Body of pancreas (tissue), 4 donors: ENCODE measurements around the gene ENTR1. TPM values are rescaled to one million over a fixed set of nuclear protein-coding genes. Genes with fewer than 3 reads are reported as not detected.

Source experiments
- ATAC-seq: fragments of 150-250 bp; one replicate; pipeline ENCODE4 v1.9.1; 2016
- DNase-seq, 4 donors: peaks; one replicate each; pipeline ENCODE4 v3.0.0-alpha.2; 2019
- H3K27ac ChIP-seq, 4 donors: fragments of 200-600 bp; sonication (generic); 1 replicate in 3 of 4; 2 replicates in 1 of 4; pipeline versions ENCODE4 v1.5.1 to v1.6.1; 2016 to 2019; ENCODE audit warnings: mild to moderate bottlenecking in 1 of 4, mixed read lengths in 1 of 4, moderate library complexity in 1 of 4
- H3K27me3 ChIP-seq, 2 donors: fragments of 200-600 bp; sonication (generic); one replicate each; pipeline ENCODE4 v1.6.0; 2016; ENCODE audit warnings: mild to moderate bottlenecking in 1 of 2
- H3K36me3 ChIP-seq, 2 donors: fragments of 200-600 bp; sonication (generic); replicated peaks in 1 of 2; 2 replicates each; pipeline ENCODE4 v1.5.1; 2016; ENCODE audit warnings: low read depth in 2 of 2; ENCODE audit not compliant: insufficient read depth in 1 of 2
- H3K4me1 ChIP-seq: fragments of 200-600 bp; sonication (generic); one replicate; pipeline ENCODE4 v1.6.0; 2016
- H3K4me3 ChIP-seq, 2 donors: fragments of 200-600 bp; sonication (generic); 1 replicate in 1 of 2; 2 replicates in 1 of 2; pipeline ENCODE4 v1.5.1; 2016 to 2019
- H3K9me3 ChIP-seq, 3 donors: fragments of 200-600 bp; sonication (generic); 1 replicate in 2 of 3; 2 replicates in 1 of 3; pipeline ENCODE4 v1.5.1; 2016
- POLR2A ChIP-seq, 3 donors: fragments of 450-650 bp; IDR thresholded peaks; one replicate each; pipeline ENCODE4 v1.6.1; 2016; ENCODE audit warnings: antibody characterized with exemption in 3 of 3, mild to moderate bottlenecking in 2 of 3
- WGBS, 2 donors: methylation state at CpG; one replicate each; pipeline ENCODE4 v1.1.5; 2017; 5-methylcytosine and 5-hydroxymethylcytosine counted together
- intact Hi-C: fragments of 100-400 bp; cut with DNase I; formaldehyde crosslinking; loops from one replicate; pipeline ENCODE4 v1.15.1; 2023
- total RNA-seq, 2 donors: library from RNA; depleted of rRNA; stranded (reverse); fragments of >200 nt; gene quantifications; one replicate each; pipeline ENCODE4 v1.1.0, GENCODE V29; 2016
- TF ChIP-seq, protein P1 (sequence below), 7 experiments: fragments of 450-650 bp in 4 of 7; fragments of 200-600 bp in 3 of 7; sonication (generic) in 3 of 7; IDR thresholded peaks; one replicate each; pipeline ENCODE4 v1.5.1; 2016 to 2019; ENCODE audit warnings: antibody characterized with exemption in 7 of 7

ENTR1 gene
- total RNA-seq, 2 donors from 2014 or later, result 20.2 to 71.5 TPM

DNA sequence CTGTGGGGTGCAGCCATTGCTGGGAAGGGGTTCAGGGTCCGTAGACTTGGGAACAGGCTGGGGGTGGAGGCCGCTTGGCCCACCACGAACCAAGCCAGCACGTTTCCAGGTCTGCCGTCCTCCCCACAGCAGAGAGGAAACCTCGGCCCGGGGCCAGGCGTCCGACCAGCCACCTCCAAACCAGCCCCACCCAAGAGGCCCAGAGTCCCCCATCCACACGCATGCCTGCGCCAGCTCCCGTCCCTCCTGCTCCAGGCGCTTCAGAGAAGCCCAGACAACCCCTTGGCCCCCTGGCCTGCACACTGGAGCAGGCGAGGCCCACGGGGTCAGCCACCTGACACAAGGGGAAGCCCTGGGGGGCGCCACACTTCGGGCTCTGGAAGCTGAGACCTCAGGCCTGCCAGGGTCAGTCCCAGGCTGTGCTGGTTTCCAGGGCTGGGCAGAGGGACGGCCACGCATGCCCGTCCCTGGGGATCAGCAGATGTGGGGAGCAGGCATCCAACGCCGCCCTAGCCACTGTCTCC is 53.1 kb downstream of the ENTR1 start:
- TF ChIP-seq POLR2A (IDR thresholded peaks at IDR 0.05), result no peak
- TF ChIP-seq, protein P1, sequence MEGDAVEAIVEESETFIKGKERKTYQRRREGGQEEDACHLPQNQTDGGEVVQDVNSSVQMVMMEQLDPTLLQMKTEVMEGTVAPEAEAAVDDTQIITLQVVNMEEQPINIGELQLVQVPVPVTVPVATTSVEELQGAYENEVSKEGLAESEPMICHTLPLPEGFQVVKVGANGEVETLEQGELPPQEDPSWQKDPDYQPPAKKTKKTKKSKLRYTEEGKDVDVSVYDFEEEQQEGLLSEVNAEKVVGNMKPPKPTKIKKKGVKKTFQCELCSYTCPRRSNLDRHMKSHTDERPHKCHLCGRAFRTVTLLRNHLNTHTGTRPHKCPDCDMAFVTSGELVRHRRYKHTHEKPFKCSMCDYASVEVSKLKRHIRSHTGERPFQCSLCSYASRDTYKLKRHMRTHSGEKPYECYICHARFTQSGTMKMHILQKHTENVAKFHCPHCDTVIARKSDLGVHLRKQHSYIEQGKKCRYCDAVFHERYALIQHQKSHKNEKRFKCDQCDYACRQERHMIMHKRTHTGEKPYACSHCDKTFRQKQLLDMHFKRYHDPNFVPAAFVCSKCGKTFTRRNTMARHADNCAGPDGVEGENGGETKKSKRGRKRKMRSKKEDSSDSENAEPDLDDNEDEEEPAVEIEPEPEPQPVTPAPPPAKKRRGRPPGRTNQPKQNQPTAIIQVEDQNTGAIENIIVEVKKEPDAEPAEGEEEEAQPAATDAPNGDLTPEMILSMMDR (IDR thresholded peaks at IDR 0.05), result no peak
- Histone ChIP-seq H3K27ac (no peak overlapping the region), H3K27me3 (no peaks in the 10 kb centered on the region), H3K4me3 (no peak overlapping the region), H3K9me3 (no peaks in the 10 kb centered on the region), H3K36me3 (no peaks in the 10 kb centered on the region), H3K4me1 (peaks cover 11% of the 10 kb centered on the region)
- no peak for ATAC-seq
- intact Hi-C loops, result no loop called here
- no peak for DNase-seq
- 85 to 91% methylated on average over 16 to 17 of the region's 22 CpGs for WGBS, 2 donors

DNA sequence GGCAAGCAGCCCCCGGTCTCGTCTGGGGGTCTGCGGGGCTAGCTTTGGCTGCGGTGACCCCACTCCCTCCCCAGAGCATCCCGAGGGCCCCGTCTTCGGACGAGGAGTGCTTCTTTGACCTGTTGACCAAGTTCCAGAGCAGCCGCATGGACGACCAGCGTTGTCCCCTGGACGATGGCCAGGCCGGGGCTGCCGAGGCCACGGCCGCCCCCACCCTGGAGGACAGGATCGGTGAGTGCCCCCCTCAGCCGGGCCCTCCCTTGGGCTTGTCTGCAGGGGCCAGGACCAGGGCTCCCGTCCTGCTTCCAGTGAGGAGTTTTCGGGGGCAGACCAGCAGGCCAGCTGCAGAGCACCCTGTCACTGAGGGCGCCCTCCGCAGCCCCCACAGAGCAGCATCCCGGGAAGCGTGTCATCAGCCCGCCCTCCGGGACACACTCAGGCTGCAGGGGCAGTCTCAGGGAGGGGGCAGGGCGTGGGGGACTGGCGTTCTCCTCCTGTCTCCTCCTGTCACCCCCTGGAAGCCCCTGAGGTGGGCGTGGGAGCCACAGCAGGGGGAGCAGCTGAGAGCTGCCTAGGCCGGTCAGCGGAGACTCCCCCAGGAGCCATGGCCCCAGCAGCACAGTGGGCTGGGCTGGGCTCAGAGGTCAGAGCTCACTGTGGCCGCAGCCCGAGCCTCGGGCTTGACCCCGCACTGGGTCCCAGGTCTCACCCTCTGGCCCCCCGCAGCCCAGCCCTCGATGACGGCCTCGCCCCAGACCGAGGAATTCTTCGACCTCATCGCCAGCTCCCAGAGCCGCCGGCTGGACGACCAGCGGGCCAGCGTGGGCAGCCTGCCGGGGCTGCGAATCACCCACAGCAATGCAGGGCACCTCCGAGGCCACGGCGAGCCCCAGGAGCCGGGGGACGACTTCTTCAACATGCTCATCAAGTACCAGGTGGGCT is 54.5 kb downstream of the ENTR1 start:
- Histone ChIP-seq H3K36me3 (no peaks in the 10 kb centered on the region), H3K4me1 (peaks cover 5% of the 10 kb centered on the region), H3K27ac (no peak overlapping the region), H3K9me3 (no peaks in the 10 kb centered on the region), H3K4me3 (no peak overlapping the region), H3K27me3 (no peaks in the 10 kb centered on the region)
- ATAC-seq (no peak), DNase-seq (no peak)
- TF ChIP-seq, protein P1 (IDR thresholded peaks at IDR 0.05), result no peak
- TF ChIP-seq POLR2A (IDR thresholded peaks at IDR 0.05), result no peak
- WGBS, 2 donors, result 83 to 93% methylated on average over 3 to 53 of the region's 54 CpGs
- intact Hi-C loops, result no loop called here

DNA sequence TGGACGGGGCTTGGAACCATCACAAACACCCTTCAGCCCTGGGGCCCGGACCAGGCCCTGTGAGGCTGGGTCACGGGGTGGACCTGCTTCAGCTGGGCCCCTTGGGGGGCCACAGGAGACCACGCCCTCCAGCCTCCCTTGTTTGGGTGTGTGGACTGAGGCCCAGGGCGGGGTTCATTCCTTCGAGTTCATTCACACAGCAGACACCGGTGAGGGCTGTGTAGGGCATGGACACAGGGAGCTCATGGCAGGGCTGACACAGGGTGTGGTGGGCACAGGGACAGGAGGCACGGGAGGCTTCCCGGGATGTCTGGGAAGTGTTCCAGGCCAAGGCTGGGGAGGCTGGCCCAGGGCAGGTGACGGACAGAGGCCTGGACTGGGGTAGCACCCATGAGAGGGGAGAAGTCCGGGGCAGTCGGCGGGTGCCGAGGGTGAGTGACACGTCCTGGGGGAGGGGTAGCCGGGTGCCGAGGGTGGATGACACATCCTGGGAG is 55.8 kb downstream of the ENTR1 start:
- ATAC-seq, result peak; percentile 13

DNA sequence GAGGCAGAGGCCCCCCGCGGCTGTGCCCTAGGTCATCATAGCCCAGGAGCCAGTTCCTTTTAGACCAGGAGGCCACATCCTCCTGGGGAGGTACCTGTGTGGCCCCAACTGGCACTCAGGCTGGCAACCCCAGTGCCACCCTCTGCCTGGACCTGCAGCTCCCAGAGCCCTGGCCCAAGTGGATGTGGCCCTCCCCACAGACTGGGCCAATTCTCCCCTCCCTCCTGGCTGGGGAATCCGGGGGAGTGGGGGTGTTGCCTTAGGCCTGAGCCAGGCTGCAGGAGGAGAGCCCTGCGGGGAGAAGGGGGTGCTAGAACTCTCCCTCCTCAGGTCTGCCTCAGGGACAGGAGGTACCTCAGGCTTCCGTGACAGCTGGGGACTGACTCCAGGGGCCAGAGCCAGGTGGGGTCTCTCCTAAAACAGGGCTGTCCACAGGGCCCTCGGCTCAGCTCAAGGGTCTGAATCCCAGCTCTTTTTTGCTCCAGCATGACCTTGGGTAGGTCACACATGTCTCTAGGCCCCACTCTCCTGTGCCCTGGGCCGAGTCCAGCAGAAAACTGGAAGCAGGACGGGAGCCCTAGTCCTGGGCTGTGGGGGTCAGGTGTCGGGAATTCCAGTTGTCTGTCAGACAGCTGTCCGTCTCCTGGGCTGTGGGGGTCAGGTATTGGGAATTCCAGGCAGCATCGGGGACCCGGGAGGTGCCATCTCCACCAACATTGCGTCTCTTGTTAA is 56.5 kb downstream of the ENTR1 start:
- intact Hi-C loops, result no loop called here
- H3K27ac ChIP-seq, result no peak overlapping the region
- 73% methylated on average over 11 of the region's 13 CpGs; no CpG with 5 or more reads in 1 of the 2 donors for WGBS, 2 donors
- peaks cover 5% of the 10 kb centered on the region for H3K4me1 ChIP-seq
- no peaks in the 10 kb centered on the region for H3K36me3 ChIP-seq
- DNase-seq (no peak), ATAC-seq (no peak)
- H3K4me3 ChIP-seq, result no peak overlapping the region
- H3K9me3 ChIP-seq, result no peaks in the 10 kb centered on the region
- no peaks in the 10 kb centered on the region for H3K27me3 ChIP-seq
- TF ChIP-seq, protein P1 (IDR thresholded peaks at IDR 0.05), result no peak
- no peak for TF ChIP-seq POLR2A (IDR thresholded peaks at IDR 0.05)

More for the DNA sequence above, 55.8 kb downstream of the ENTR1 start:
- no peak overlapping the region for H3K4me3 ChIP-seq
- H3K4me1 ChIP-seq, result peaks cover 5% of the 10 kb centered on the region
- intact Hi-C loops, result no loop called here
- WGBS, 2 donors, result 42 to 50% methylated on average over 5 to 9 of the region's 17 CpGs
- no peaks in the 10 kb centered on the region for H3K9me3 ChIP-seq
- H3K36me3 ChIP-seq, result no peaks in the 10 kb centered on the region
- H3K27ac ChIP-seq, result no peak overlapping the region
- DNase-seq, result peak in 1 of 4 donors; percentile 69
- TF ChIP-seq, protein P1 (IDR thresholded peaks at IDR 0.05), result no peak
- TF ChIP-seq POLR2A (IDR thresholded peaks at IDR 0.05), result no peak
- no peaks in the 10 kb centered on the region for H3K27me3 ChIP-seq
